Keratinocyte (primary cell): Measurements from ENCODE around the gene NLGN4X. TPM values are rescaled to one million over a fixed set of nuclear protein-coding genes. Genes with fewer than 3 reads are reported as not detected.

Experiments used
- DNase-seq: peaks from one replicate; pipeline ENCODE4 v3.0.0-alpha.2; 2011; ENCODE audit warnings: low read depth, missing footprints, low spot score
- FAIRE-seq: peaks from 2 replicates; lab custom pipeline; 2011; peaks lifted over from hg19 to GRCh38; lab: Jason Lieb, UNC
- H2AFZ ChIP-seq: 2 replicates; pipeline ENCODE4 v1.6.0; 2012; ENCODE audit warnings: low read length, control low read depth, inconsistent platforms; ENCODE audit not compliant: control insufficient read depth
- H3K27ac ChIP-seq: 2 replicates; pipeline ENCODE4 v1.5.1; 2011; ENCODE audit warnings: low read length; ENCODE audit not compliant: control insufficient read depth, insufficient read depth
- H3K27me3 ChIP-seq: 3 replicates; pipeline ENCODE4 v1.6.0; 2011; ENCODE audit warnings: low read length; ENCODE audit not compliant: control insufficient read depth, insufficient read depth; ENCODE audit errors: extremely low read depth
- H3K36me3 ChIP-seq, 2 experiments: 2 replicates in 1 of 2; 3 replicates in 1 of 2; pipeline ENCODE4 v1.5.1; 2011; ENCODE audit warnings: low read length in 2 of 2, mild to moderate bottlenecking in 1 of 2; ENCODE audit not compliant: control insufficient read depth in 2 of 2, insufficient read depth in 2 of 2; ENCODE audit errors: extremely low read depth in 1 of 2
- H3K4me1 ChIP-seq: 3 replicates; pipeline ENCODE4 v1.5.1; 2011; ENCODE audit warnings: low read length; ENCODE audit not compliant: control insufficient read depth, insufficient read depth; ENCODE audit errors: extremely low read depth
- H3K4me2 ChIP-seq: 3 replicates; pipeline ENCODE4 v1.6.0; 2011; ENCODE audit warnings: low read depth, low read length; ENCODE audit not compliant: control insufficient read depth, insufficient read depth; ENCODE audit errors: extremely low read depth
- H3K4me3 ChIP-seq, 3 experiments: fragments of 200-600 bp in 1 of 3; sonication (generic) in 1 of 3; 2 replicates in 2 of 3; 3 replicates in 1 of 3; pipeline ENCODE4 v1.5.1; 2011 to 2016; ENCODE audit warnings: low read length in 3 of 3, mild to moderate bottlenecking in 3 of 3, control low read depth in 2 of 3, inconsistent platforms in 1 of 3, low read depth in 1 of 3, mixed read lengths in 1 of 3, mixed run types in 1 of 3, moderate library complexity in 1 of 3; ENCODE audit not compliant: control insufficient read depth in 2 of 3, insufficient read depth in 2 of 3; ENCODE audit errors: extremely low read depth in 1 of 3
- H3K79me2 ChIP-seq: 2 replicates; pipeline ENCODE4 v1.6.0; 2012; ENCODE audit warnings: low read length; ENCODE audit not compliant: control insufficient read depth, insufficient read depth
- H3K9ac ChIP-seq: 3 replicates; pipeline ENCODE4 v1.6.0; 2011; ENCODE audit warnings: low read length; ENCODE audit not compliant: control insufficient read depth, insufficient read depth; ENCODE audit errors: extremely low read depth
- H3K9me1 ChIP-seq: 3 replicates; pipeline ENCODE4 v1.6.0; 2011; ENCODE audit warnings: low read length; ENCODE audit not compliant: control insufficient read depth, insufficient read depth; ENCODE audit errors: extremely low read depth
- H3K9me3 ChIP-seq: 2 replicates; pipeline ENCODE4 v1.5.1; 2012; ENCODE audit warnings: low read depth, low read length; ENCODE audit not compliant: control insufficient read depth
- H4K20me1 ChIP-seq: 3 replicates; pipeline ENCODE4 v1.6.0; 2011; ENCODE audit warnings: low read length; ENCODE audit not compliant: control insufficient read depth, insufficient read depth; ENCODE audit errors: extremely low read depth
- EZH2 ChIP-seq: IDR thresholded peaks from one replicate; pipeline ENCODE4 v1.6.1; 2012; ENCODE audit warnings: inconsistent platforms, mild to moderate bottlenecking, low read length, moderate library complexity
- dilution Hi-C: fragments of 300-500 bp; cut with MboI; formaldehyde crosslinking; loops from one replicate; pipeline ENCODE4 v1.7.0; 2020; ENCODE audit warnings: low sequenced_read_pairs; ENCODE audit not compliant: extremely low pct_ligation_motif_present
- polyA plus RNA-seq, 5 experiments: library from polyadenylated mRNA; depleted of rRNA in 3 of 5; stranded (reverse) in 3 of 5; stranded (forward) in 1 of 5; unstranded in 1 of 5; fragments of >200 nt; gene quantifications; 1 replicate in 1 of 5; 2 replicates in 3 of 5; 3 replicates in 1 of 5; pipeline versions ENCODE4 v1.2.1 to v1.2.3, GENCODE V29; 2011 to 2012; ENCODE audit warnings: missing spikeins in 2 of 5, low read depth in 1 of 5, low replicate concordance in 1 of 5
- TF ChIP-seq, protein P1 (sequence below), 3 experiments: IDR thresholded peaks in 1 of 3; conservative IDR thresholded peaks in 1 of 3; optimal IDR thresholded peaks in 1 of 3; 2 replicates in 2 of 3; 3 replicates in 1 of 3; pipeline versions ENCODE3 to v1.5.1; 2011; ENCODE audit warnings: low read length in 3 of 3, mild to moderate bottlenecking in 3 of 3, moderate library complexity in 2 of 3, control low read depth in 1 of 3, inconsistent platforms in 1 of 3; ENCODE audit not compliant: insufficient read depth in 2 of 3; ENCODE audit errors: extremely low read depth in 1 of 3

The NLGN4X gene
- polyA plus RNA-seq, 1 donor (not counting 4 experiments of a cell fraction or from before 2014, with no cell fraction given) = 2.0 TPM

- H3K4me1 ChIP-seq = no peaks in the 10 kb centered on the region
- H3K9me3 ChIP-seq = no peaks in the 10 kb centered on the region
- FAIRE-seq = no peak
- H3K36me3 ChIP-seq = no peaks in the 10 kb centered on the region
- dilution Hi-C loops = no loop called here
- TF ChIP-seq EZH2 = no peak
- TF ChIP-seq, protein P1, sequence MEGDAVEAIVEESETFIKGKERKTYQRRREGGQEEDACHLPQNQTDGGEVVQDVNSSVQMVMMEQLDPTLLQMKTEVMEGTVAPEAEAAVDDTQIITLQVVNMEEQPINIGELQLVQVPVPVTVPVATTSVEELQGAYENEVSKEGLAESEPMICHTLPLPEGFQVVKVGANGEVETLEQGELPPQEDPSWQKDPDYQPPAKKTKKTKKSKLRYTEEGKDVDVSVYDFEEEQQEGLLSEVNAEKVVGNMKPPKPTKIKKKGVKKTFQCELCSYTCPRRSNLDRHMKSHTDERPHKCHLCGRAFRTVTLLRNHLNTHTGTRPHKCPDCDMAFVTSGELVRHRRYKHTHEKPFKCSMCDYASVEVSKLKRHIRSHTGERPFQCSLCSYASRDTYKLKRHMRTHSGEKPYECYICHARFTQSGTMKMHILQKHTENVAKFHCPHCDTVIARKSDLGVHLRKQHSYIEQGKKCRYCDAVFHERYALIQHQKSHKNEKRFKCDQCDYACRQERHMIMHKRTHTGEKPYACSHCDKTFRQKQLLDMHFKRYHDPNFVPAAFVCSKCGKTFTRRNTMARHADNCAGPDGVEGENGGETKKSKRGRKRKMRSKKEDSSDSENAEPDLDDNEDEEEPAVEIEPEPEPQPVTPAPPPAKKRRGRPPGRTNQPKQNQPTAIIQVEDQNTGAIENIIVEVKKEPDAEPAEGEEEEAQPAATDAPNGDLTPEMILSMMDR (optimal IDR thresholded peaks at IDR 0.05 in 1 of 3, IDR thresholded peaks at IDR 0.05 in 1 of 3, conservative IDR thresholded peaks at IDR 0.05 in 1 of 3; ENCODE audit: extremely low read depth in 1 of 3, insufficient read depth in 2 of 3, low read length in 3 of 3) = no peak
- no peak overlapping the region for H3K27ac ChIP-seq
- no peaks in the 10 kb centered on the region for H3K79me2 ChIP-seq
- no peaks in the 10 kb centered on the region for H3K9me1 ChIP-seq
- DNase-seq = no peak
- no peaks in the 10 kb centered on the region for H3K27me3 ChIP-seq
- no peak overlapping the region for H3K9ac ChIP-seq
- H2AFZ ChIP-seq = no peak overlapping the region
- H4K20me1 ChIP-seq = no peaks in the 10 kb centered on the region
- H3K4me2 ChIP-seq = no peak overlapping the region
- no peak overlapping the region for H3K4me3 ChIP-seq
Measured at GRCh38 chrX:6169407-6169806, 59.3 kb downstream of the NLGN4X start.

- H3K9ac ChIP-seq = no peak overlapping the region
- dilution Hi-C loops = no loop called here
- H2AFZ ChIP-seq = no peak overlapping the region
- no peak overlapping the region for H3K27ac ChIP-seq
- no peaks in the 10 kb centered on the region for H3K4me1 ChIP-seq
- H3K9me3 ChIP-seq = no peaks in the 10 kb centered on the region
- no peak for DNase-seq
- no peaks in the 10 kb centered on the region for H3K9me1 ChIP-seq
- no peak overlapping the region for H3K4me2 ChIP-seq
- H3K79me2 ChIP-seq = no peaks in the 10 kb centered on the region
- no peaks in the 10 kb centered on the region for H3K36me3 ChIP-seq
- no peak for FAIRE-seq
- no peaks in the 10 kb centered on the region for H4K20me1 ChIP-seq
- TF ChIP-seq EZH2 = no peak
- TF ChIP-seq, protein P1 (optimal IDR thresholded peaks at IDR 0.05 in 1 of 3, IDR thresholded peaks at IDR 0.05 in 1 of 3, conservative IDR thresholded peaks at IDR 0.05 in 1 of 3; ENCODE audit: extremely low read depth in 1 of 3, insufficient read depth in 2 of 3, low read length in 3 of 3) = no peak
- no peak overlapping the region for H3K4me3 ChIP-seq
- H3K27me3 ChIP-seq = no peaks in the 10 kb centered on the region
Measured at GRCh38 chrX:6163721-6164120, 64.9 kb downstream of the NLGN4X start.
